Embryonic facial prominence (tissue), 1 donor: ENCODE results near the gene NAPB.

Experiments used
- DNase-seq: peaks from one replicate; pipeline ENCODE4 v3.0.0-alpha.2; 2016; ENCODE audit errors: extremely low spot score

NAPB gene

GRCh38 chr20:23344336-23344735 is 77.0 kb downstream of the NAPB start:
- DNase-seq: no peak

DNA sequence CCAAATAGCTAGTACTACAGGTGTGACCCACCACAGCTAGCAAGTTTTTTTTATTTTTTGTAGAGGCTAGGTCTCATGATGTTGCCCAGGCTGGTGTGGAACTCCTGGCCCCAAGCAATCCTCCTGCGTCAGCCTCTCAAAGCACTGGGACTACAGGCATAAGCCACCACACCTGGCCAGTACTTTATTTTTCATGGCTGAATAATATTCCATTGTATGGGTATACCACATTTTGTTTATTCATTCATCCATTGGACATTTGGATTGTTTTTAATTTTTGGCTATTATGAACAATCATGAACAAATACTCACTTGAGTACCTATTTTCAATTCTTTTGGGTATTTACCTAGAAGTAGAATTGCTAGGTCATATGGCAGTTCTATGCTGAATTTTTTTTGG is 77.7 kb downstream of the NAPB start:
- no peak for DNase-seq

- DNase-seq: no peak
Measured at GRCh38 chr20:23341073-23341472, 80.2 kb downstream of the NAPB start.

DNA sequence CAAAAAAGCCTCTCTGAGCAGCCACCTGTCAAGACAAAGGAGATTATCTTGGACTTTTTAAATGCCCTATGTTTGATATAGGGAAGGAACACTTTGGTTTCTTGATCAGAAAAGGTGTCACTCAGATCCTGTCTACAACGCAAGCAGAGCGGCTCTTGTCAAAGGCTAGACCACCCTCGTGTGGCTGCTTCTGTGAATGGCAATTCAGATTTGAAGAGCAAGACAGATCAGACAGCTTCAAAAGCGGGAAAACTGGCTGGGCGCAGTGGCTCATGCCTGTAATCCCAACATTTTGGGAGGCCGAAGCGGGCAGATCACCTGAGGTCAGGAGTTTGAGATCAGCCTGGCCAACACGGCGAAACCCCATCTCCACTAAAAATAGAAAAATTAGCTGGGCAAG is 80.8 kb downstream of the NAPB start:
- peak; percentile 54 for DNase-seq

GRCh38 chr20:23339986-23340385 is 81.3 kb downstream of the NAPB start:
- DNase-seq: no peak

GRCh38 chr20:23337312-23337711 is 84.0 kb downstream of the NAPB start:
- DNase-seq: no peak

DNA sequence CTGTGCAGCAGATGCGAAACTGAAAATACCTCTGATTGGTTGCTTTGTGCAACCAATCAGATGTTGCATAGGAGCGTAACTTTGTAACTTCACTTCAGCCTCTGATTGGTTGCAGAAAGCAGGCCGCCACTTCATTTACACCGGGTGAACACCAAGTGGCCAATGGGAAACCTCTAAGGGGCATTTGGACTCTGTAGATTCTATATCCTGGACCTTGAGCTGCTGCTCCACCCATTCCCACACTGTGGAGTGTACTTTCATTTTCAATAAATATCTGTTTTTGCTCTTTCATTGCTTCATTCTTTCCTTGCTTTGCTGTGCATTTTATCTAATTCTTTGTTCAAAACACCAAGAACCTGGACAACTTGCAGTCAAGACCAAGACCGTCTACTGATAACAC is 84.8 kb downstream of the NAPB start:
- DNase-seq: no peak

DNA sequence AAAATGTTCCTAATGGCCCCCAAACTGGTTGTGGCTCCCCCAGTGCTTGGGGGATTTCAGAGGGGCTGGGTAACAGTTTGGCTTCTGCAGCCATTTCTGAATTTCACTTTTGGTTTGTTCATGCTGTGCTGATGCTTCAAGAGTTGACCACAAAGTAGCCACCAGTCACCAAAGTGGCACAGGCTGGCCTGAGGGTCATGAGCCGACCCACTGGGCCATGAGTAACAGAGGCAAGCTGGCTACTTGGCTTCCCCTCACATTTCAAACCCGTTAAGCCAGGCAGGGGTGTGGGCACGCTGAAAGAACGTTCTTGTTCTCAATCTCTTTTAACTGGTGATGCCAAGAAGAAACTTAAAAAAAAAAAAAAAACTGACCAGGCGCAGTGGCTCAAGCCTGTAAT is 85.8 kb downstream of the NAPB start:
- DNase-seq: no peak

GRCh38 chr20:23334111-23334510 is 87.2 kb downstream of the NAPB start:
- DNase-seq: no peak

GRCh38 chr20:23332467-23332866 is 88.8 kb downstream of the NAPB start:
- no peak for DNase-seq

GRCh38 chr20:23331450-23332350 is 89.6 kb downstream of the NAPB start:
- no peak for DNase-seq

DNA sequence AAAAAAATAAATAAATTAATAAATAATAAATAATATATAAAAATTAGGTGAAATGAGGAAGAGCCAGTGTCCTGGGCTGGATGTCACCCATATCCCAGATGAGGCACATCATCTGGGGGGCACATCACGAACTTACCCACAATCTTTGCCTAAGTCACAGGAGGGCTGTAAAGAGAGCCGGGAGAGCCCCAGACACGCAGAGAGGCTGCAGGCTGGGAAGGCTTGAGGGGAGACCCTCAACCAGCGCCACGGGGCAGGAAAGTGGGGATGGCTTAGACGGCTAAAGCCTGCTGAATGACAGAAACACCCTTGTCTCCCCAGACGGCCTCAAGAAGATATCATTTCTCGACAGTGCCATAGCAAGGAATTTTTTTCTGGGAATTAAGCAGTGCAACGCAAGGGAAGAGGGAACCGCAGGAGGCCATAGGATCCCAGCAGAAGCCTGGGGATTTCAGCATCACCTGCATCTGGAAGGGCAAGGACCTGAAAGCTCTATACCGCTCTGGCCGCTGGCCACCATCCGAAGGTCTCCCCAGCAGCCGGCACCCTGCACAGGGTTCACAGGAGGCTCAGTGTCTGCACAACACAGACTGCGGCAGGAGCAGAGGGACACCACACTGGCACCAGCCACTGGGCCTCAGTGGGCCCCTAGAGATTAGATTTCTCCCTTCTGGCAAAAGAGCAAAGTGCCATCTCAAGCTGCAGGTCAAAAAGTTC is 93.5 kb downstream of the NAPB start:
- DNase-seq: no peak

- no peak for DNase-seq
Measured at GRCh38 chr20:23326774-23327173, 94.5 kb downstream of the NAPB start.

- no peak for DNase-seq
Measured at GRCh38 chr20:23325107-23325506, 96.2 kb downstream of the NAPB start.
